Stomach (tissue), 4 donors: ENCODE measurements around the gene SEMA5B.

Source experiments
- POLR2AphosphoS5 ChIP-seq, 3 donors: sonication (generic); formaldehyde crosslinking; IDR thresholded peaks; one replicate each; pipeline ENCODE4 v1.6.1; 2016; ENCODE audit warnings: antibody characterized with exemption in 3 of 3
- TF ChIP-seq, protein P1 (sequence below), 7 experiments: fragments of 450-650 bp in 4 of 7; fragments of 200-600 bp in 3 of 7; sonication (generic) in 3 of 7; IDR thresholded peaks; one replicate each; pipeline ENCODE4 v1.5.1; 2016 to 2019; ENCODE audit warnings: antibody characterized with exemption in 7 of 7, control low read depth in 2 of 7, mild to moderate bottlenecking in 1 of 7

- TF ChIP-seq, protein P1, sequence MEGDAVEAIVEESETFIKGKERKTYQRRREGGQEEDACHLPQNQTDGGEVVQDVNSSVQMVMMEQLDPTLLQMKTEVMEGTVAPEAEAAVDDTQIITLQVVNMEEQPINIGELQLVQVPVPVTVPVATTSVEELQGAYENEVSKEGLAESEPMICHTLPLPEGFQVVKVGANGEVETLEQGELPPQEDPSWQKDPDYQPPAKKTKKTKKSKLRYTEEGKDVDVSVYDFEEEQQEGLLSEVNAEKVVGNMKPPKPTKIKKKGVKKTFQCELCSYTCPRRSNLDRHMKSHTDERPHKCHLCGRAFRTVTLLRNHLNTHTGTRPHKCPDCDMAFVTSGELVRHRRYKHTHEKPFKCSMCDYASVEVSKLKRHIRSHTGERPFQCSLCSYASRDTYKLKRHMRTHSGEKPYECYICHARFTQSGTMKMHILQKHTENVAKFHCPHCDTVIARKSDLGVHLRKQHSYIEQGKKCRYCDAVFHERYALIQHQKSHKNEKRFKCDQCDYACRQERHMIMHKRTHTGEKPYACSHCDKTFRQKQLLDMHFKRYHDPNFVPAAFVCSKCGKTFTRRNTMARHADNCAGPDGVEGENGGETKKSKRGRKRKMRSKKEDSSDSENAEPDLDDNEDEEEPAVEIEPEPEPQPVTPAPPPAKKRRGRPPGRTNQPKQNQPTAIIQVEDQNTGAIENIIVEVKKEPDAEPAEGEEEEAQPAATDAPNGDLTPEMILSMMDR (IDR thresholded peaks at IDR 0.05), result no peak
- TF ChIP-seq POLR2AphosphoS5 (IDR thresholded peaks at IDR 0.05), result no peak
Measured at GRCh38 chr3:122998206-122998605, 29.4 kb downstream of the SEMA5B start.
